ENCODE results near the gene ADCY3. TPM values are rescaled to one million over a fixed set of nuclear protein-coding genes. Genes with fewer than 3 reads are reported as not detected.

Gene ADCY3
- total and polyA plus RNA-seq, 3 donors from 2014 or later: 22.3 to 41.6 (median 27.9) TPM

GRCh38 chr2:24875901-24876300 is 44.1 kb downstream of the ADCY3 start:
- whole genome bisulfite sequencing, 2 donors: 88 to 96% methylated on average over 2 of the region's 2 CpGs

DNA sequence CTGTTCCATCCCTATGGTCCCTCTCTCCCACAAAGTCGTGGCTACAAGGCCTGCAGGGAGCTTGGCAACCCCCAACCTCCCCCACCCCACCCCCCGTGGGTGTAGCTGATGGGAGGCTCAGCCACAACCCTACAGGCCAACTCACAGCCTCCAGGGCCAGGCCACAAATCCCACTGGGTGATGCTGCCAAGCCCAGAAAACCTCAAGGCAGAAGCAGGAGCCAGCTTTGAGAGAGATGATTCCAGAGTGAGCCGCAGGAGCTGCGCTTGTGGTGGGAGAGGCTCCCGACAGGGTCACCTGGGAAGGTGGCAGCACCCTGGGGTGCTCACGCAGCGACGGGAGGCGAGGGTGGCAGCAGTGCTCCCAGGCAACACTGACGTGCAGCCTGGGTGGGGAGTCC is 44.8 kb downstream of the ADCY3 start:
- no peak for TF ChIP-seq POLR2A (IDR thresholded peaks at IDR 0.05)
- TF ChIP-seq, protein P1, sequence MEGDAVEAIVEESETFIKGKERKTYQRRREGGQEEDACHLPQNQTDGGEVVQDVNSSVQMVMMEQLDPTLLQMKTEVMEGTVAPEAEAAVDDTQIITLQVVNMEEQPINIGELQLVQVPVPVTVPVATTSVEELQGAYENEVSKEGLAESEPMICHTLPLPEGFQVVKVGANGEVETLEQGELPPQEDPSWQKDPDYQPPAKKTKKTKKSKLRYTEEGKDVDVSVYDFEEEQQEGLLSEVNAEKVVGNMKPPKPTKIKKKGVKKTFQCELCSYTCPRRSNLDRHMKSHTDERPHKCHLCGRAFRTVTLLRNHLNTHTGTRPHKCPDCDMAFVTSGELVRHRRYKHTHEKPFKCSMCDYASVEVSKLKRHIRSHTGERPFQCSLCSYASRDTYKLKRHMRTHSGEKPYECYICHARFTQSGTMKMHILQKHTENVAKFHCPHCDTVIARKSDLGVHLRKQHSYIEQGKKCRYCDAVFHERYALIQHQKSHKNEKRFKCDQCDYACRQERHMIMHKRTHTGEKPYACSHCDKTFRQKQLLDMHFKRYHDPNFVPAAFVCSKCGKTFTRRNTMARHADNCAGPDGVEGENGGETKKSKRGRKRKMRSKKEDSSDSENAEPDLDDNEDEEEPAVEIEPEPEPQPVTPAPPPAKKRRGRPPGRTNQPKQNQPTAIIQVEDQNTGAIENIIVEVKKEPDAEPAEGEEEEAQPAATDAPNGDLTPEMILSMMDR (IDR thresholded peaks at IDR 0.05): no peak
- Histone ChIP-seq H3K9me3 (no peaks in the 10 kb centered on the region), H3K4me3 (no peak overlapping the region), H3K27me3 (no peaks in the 10 kb centered on the region), H3K4me1 (peaks cover 18% of the 10 kb centered on the region), H3K36me3 (ENCODE audit: low read depth, missing control alignments) (no peaks in the 10 kb centered on the region), H3K27ac (peak overlapping the region in 1 of 2 donors; percentile 37)
- 94 to 97% methylated on average over 10 of the region's 10 CpGs for WGBS, 2 donors
- intact Hi-C loops (cut with DNase I; ENCODE audit: low total_unique reads): no loop called here
- DNase-seq: no peak

More at GRCh38 chr2:24875901-24876300, 44.1 kb downstream of the ADCY3 start:
- peaks cover 18% of the 10 kb centered on the region for H3K4me1 ChIP-seq
- H3K27me3 ChIP-seq: no peaks in the 10 kb centered on the region
- H3K36me3 ChIP-seq (ENCODE audit: low read depth, missing control alignments): no peaks in the 10 kb centered on the region
- intact Hi-C loops (cut with DNase I; ENCODE audit: low total_unique reads): no loop called here
- no peak for DNase-seq
- H3K27ac ChIP-seq: no peak overlapping the region
- H3K9me3 ChIP-seq: no peaks in the 10 kb centered on the region
- no peak overlapping the region for H3K4me3 ChIP-seq
- no peak for TF ChIP-seq POLR2A (IDR thresholded peaks at IDR 0.05)
- TF ChIP-seq, protein P1 (IDR thresholded peaks at IDR 0.05): no peak

GRCh38 chr2:24874035-24874434 is 46.0 kb downstream of the ADCY3 start:
- Histone ChIP-seq H3K27me3 (no peaks in the 10 kb centered on the region), H3K36me3 (ENCODE audit: low read depth, missing control alignments) (no peaks in the 10 kb centered on the region), H3K4me3 (no peak overlapping the region), H3K27ac (peak overlapping the region in 1 of 2 donors; percentile 51), H3K9me3 (no peaks in the 10 kb centered on the region), H3K4me1 (peaks cover 18% of the 10 kb centered on the region)
- intact Hi-C loops (cut with DNase I; ENCODE audit: low total_unique reads): no loop called here
- no peak for TF ChIP-seq POLR2A (IDR thresholded peaks at IDR 0.05)
- TF ChIP-seq, protein P1 (IDR thresholded peaks at IDR 0.05): no peak
- DNase-seq: no peak
- WGBS, 2 donors: 93 to 94% methylated on average over 2 to 9 of the region's 9 CpGs

GRCh38 chr2:24873619-24874018 is 46.4 kb downstream of the ADCY3 start:
- Histone ChIP-seq H3K9me3 (no peaks in the 10 kb centered on the region), H3K36me3 (ENCODE audit: low read depth, missing control alignments) (no peaks in the 10 kb centered on the region), H3K27me3 (no peaks in the 10 kb centered on the region), H3K4me1 (peaks cover 14% of the 10 kb centered on the region), H3K4me3 (no peak overlapping the region), H3K27ac (peak overlapping the region in 1 of 2 donors; percentile 51)
- WGBS, 2 donors: 90 to 94% methylated on average over 7 to 8 of the region's 8 CpGs
- intact Hi-C loops (cut with DNase I; ENCODE audit: low total_unique reads): no loop called here
- TF ChIP-seq, protein P1 (IDR thresholded peaks at IDR 0.05): no peak
- TF ChIP-seq POLR2A (IDR thresholded peaks at IDR 0.05): no peak
- no peak for DNase-seq
